ENCODE data around the gene ADCY3.
A peak's percentile ranks its signal among the peaks of the same experiment; 100 is the strongest.

ADCY3 gene

GRCh38 chr2:24832073-24832461, 88.0 kb downstream of the ADCY3 start:
- peak in 54 of 58 donors; percentile 12 to 94 (median 74) for DNase-seq

- DNase-seq: no peak
Observed at GRCh38 chr2:24831221-24832072, 88.6 kb downstream of the ADCY3 start.

- DNase-seq: no peak
Observed at GRCh38 chr2:24830786-24831185, 89.3 kb downstream of the ADCY3 start.

GRCh38 chr2:24830351-24830750, 89.7 kb downstream of the ADCY3 start:
- DNase-seq: peak in 1 of 58 donors; percentile 18

- DNase-seq: peak in 1 of 58 donors; percentile 13
Observed at GRCh38 chr2:24828238-24828996, 91.6 kb downstream of the ADCY3 start.

GRCh38 chr2:24827321-24828237, 92.5 kb downstream of the ADCY3 start:
- DNase-seq: peak in 56 of 58 donors; percentile 16 to 91 (median 74)

- DNase-seq: no peak
Observed at GRCh38 chr2:24826773-24827145, 93.3 kb downstream of the ADCY3 start.

- DNase-seq: no peak
Observed at GRCh38 chr2:24825883-24826772, 93.9 kb downstream of the ADCY3 start.

- DNase-seq: no peak
Observed at GRCh38 chr2:24824966-24825882, 94.8 kb downstream of the ADCY3 start.

GRCh38 chr2:24824071-24824588, 95.9 kb downstream of the ADCY3 start:
- DNase-seq: no peak

GRCh38 chr2:24822049-24822706, 97.9 kb downstream of the ADCY3 start:
- DNase-seq: peak in 3 of 58 donors; percentile 3 to 29 (median 16)

GRCh38 chr2:24821433-24821891, 98.6 kb downstream of the ADCY3 start:
- DNase-seq: no peak

GRCh38 chr2:24820598-24821432, 99.2 kb downstream of the ADCY3 start:
- DNase-seq: no peak

- DNase-seq: no peak
Observed at GRCh38 chr2:24820175-24820513, 99.9 kb downstream of the ADCY3 start.

- no peak for DNase-seq
Observed at GRCh38 chr2:24819442-24820174, 100.4 kb downstream of the ADCY3 start.

GRCh38 chr2:24818721-24819167, 101.3 kb downstream of the ADCY3 start:
- no peak for DNase-seq

GRCh38 chr2:24816884-24817283, 103.2 kb downstream of the ADCY3 start:
- DNase-seq: no peak
